Hematopoietic multipotent progenitor cell (in vitro differentiated cells): ENCODE data around the gene C1orf21. TPM values are rescaled to one million over a fixed set of nuclear protein-coding genes. Genes with fewer than 3 reads are reported as not detected.

Experiments
- DNase-seq, 3 donors: peaks; one replicate each; pipeline ENCODE4 v3.0.0-alpha.2; 2011 to 2015; ENCODE audit warnings: low read depth in 2 of 3, low spot score in 2 of 3
- total RNA-seq: library from RNA; depleted of rRNA; stranded (reverse); fragments of >200 nt; gene quantifications from one replicate; pipeline ENCODE4 v1.2.3, GENCODE V29; 2012

Gene C1orf21
- total RNA-seq, 1 donor, result 7.0 TPM

- DNase-seq, result no peak
Observed at GRCh38 chr1:184643661-184644060, 256.8 kb downstream of the C1orf21 start.

- DNase-seq, result no peak
Observed at GRCh38 chr1:184644771-184645170, 257.9 kb downstream of the C1orf21 start.

- no peak for DNase-seq
Observed at GRCh38 chr1:184646178-184646701, 259.4 kb downstream of the C1orf21 start.

GRCh38 chr1:184646824-184647223 is 260.0 kb downstream of the C1orf21 start:
- no peak for DNase-seq

- DNase-seq, result no peak
Observed at GRCh38 chr1:184647471-184647870, 260.6 kb downstream of the C1orf21 start.

- no peak for DNase-seq
Observed at GRCh38 chr1:184648160-184648855, 261.5 kb downstream of the C1orf21 start.

GRCh38 chr1:184648856-184649201 is 262.0 kb downstream of the C1orf21 start:
- no peak for DNase-seq

- DNase-seq, result no peak
Observed at GRCh38 chr1:184649451-184649888, 262.6 kb downstream of the C1orf21 start.

GRCh38 chr1:184650177-184650866 is 263.5 kb downstream of the C1orf21 start:
- DNase-seq, result no peak

GRCh38 chr1:184655185-184655584 is 268.4 kb downstream of the C1orf21 start:
- DNase-seq, result no peak

GRCh38 chr1:184656221-184656620 is 269.4 kb downstream of the C1orf21 start:
- no peak for DNase-seq

- DNase-seq, result no peak
Observed at GRCh38 chr1:184658055-184658454, 271.2 kb downstream of the C1orf21 start.

- no peak for DNase-seq
Observed at GRCh38 chr1:184660462-184661191, 273.8 kb downstream of the C1orf21 start.

GRCh38 chr1:184661801-184662200 is 275.0 kb downstream of the C1orf21 start:
- no peak for DNase-seq

GRCh38 chr1:184664042-184664660 is 277.3 kb downstream of the C1orf21 start:
- DNase-seq, result peak in 2 of 3 donors; percentile 58 to 72

- DNase-seq, result no peak
Observed at GRCh38 chr1:184664661-184665060, 277.8 kb downstream of the C1orf21 start.

GRCh38 chr1:184665360-184665759 is 278.5 kb downstream of the C1orf21 start:
- DNase-seq, result no peak

GRCh38 chr1:184669391-184669790 is 282.6 kb downstream of the C1orf21 start:
- DNase-seq, result no peak

- DNase-seq, result no peak
Observed at GRCh38 chr1:184672013-184672726, 285.3 kb downstream of the C1orf21 start.

- no peak for DNase-seq
Observed at GRCh38 chr1:184673305-184673704, 286.5 kb downstream of the C1orf21 start.
